K562 (cell line): ENCODE measurements around the gene TMC8. TPM values are rescaled to one million over a fixed set of nuclear protein-coding genes. Genes with fewer than 3 reads are reported as not detected.
A peak's percentile ranks its signal among the peaks of the same experiment; 100 is the strongest.

Experiments used
- ATF2 ChIP-seq: sonication (generic); formaldehyde crosslinking; IDR thresholded peaks from 2 replicates; pipeline ENCODE4 v1.8.1; 2022; ENCODE audit warnings: missing genetic modification reagents
- CEBPG ChIP-seq, 3 experiments: fragments of 200-800 bp in 1 of 3; sonication (Bioruptor generic) in 1 of 3; sonication (generic) in 1 of 3; formaldehyde crosslinking in 1 of 3; IDR thresholded peaks in 2 of 3; conservative IDR thresholded peaks in 1 of 3; 2 replicates each; pipeline versions ENCODE4 v1.6.1 to v1.8.0; 2016 to 2022; ENCODE audit warnings: missing compliant biosample characterization in 2 of 3, missing genetic modification characterization in 2 of 3, mild to moderate bottlenecking in 1 of 3, missing genetic modification reagents in 1 of 3
- DIDO1 ChIP-seq: fragments of 450-650 bp; IDR thresholded peaks from 2 replicates; pipeline ENCODE4 v1.6.1; 2016; ENCODE audit warnings: low read depth, missing biosample characterization, missing genetic modification characterization
- FOXM1 ChIP-seq, 2 experiments: fragments of 450-650 bp in 1 of 2; sonication (generic) in 1 of 2; formaldehyde crosslinking in 1 of 2; IDR thresholded peaks; 2 replicates each; pipeline versions ENCODE4 v1.6.1 to v1.9.0; 2017 to 2022; ENCODE audit warnings: low read depth in 2 of 2, mild to moderate bottlenecking in 2 of 2, missing genetic modification reagents in 1 of 2, moderate library complexity in 1 of 2
- GTF3C2 ChIP-seq: IDR thresholded peaks from 3 replicates; pipeline ENCODE4 v1.6.1; 2011; ENCODE audit warnings: borderline replicate concordance, mild to moderate bottlenecking, moderate library complexity; ENCODE audit not compliant: insufficient read length; ENCODE audit errors: extremely low read depth
- HLTF ChIP-seq: fragments of 450-650 bp; IDR thresholded peaks from 2 replicates; pipeline ENCODE4 v1.6.1; 2016
- PKNOX1 ChIP-seq: fragments of 450-650 bp; IDR thresholded peaks from 2 replicates; pipeline ENCODE4 v1.6.1; 2016
- SLC30A9 ChIP-seq: fragments of 250-450 bp; sonication (Bioruptor Pico); IDR thresholded peaks from 2 replicates; pipeline ENCODE4 v1.8.0; 2022; ENCODE audit warnings: mild to moderate bottlenecking, moderate library complexity
- SNRNP70 ChIP-seq: fragments of 200-400 bp; formaldehyde crosslinking; optimal IDR thresholded peaks from 2 replicates; pipeline ENCODE3; 2017; ENCODE audit warnings: low read depth, low read length
- ZBTB26 ChIP-seq: fragments of 450-650 bp; formaldehyde crosslinking; IDR thresholded peaks from 2 replicates; pipeline ENCODE4 v1.4.0; 2022; ENCODE audit warnings: missing genetic modification characterization
- ZMIZ1 ChIP-seq, 2 experiments: fragments of 150-350 bp in 1 of 2; IDR thresholded peaks; 2 replicates each; pipeline ENCODE4 v1.6.1; 2012 to 2016; ENCODE audit warnings: low read depth in 2 of 2, low read length in 2 of 2, mild to moderate bottlenecking in 1 of 2, moderate library complexity in 1 of 2
- ZNF764 ChIP-seq: fragments of 250-450 bp; sonication (Bioruptor Pico); IDR thresholded peaks from 2 replicates; pipeline ENCODE4 v1.4.0; 2020; ENCODE audit warnings: low read depth, mild to moderate bottlenecking, moderate library complexity
- polyA plus RNA-seq, 8 experiments: library from polyadenylated mRNA; depleted of rRNA in 4 of 8; stranded (reverse) in 5 of 8; unstranded in 3 of 8; fragments of >200 nt; fragmentation: Nextera tagmentation in 2 of 8; fragmentation: Illumina TruSeq in 1 of 8; extraction: Ambion mirVana in 2 of 8; extraction: Trizol in 1 of 8; gene quantifications; 2 replicates each; pipeline versions ENCODE4 v1.2.1 to v1.2.3, GENCODE V29; 2011 to 2014; ENCODE audit warnings: inconsistent platforms in 1 of 8, missing spikeins in 1 of 8
- total RNA-seq, 7 experiments: library from RNA; depleted of rRNA in 6 of 7; stranded (reverse); fragments of >200 nt in 6 of 7; fragmentation: Illumina TruSeq in 2 of 7; extraction: Trizol in 2 of 7; gene quantifications; 2 replicates each; pipeline versions ENCODE4 v1.2.1 to v1.2.3, GENCODE V29; 2011 to 2021; ENCODE audit warnings: low replicate concordance in 1 of 7

Gene TMC8
- total and polyA plus RNA-seq, 9 of the 15 experiments (the other 6 are each of a cell fraction or from before 2014, with no cell fraction given), result 0.13 to 10.9 (median 2.8) TPM

- no peak for TF ChIP-seq DIDO1
- no peak for TF ChIP-seq ZBTB26 (CRISPR knock-in tag)
- no peak for TF ChIP-seq FOXM1 (IDR thresholded peaks at IDR 0.05; ENCODE audit: low read depth)
- TF ChIP-seq FOXM1 (CRISPR knock-in tag; IDR thresholded peaks at IDR 0.05; ENCODE audit: low read depth), result no peak
- TF ChIP-seq SNRNP70, result no peak
- 0 out of 2 replicates have a peak, but pooled peaks have one; percentile 11 for TF ChIP-seq HLTF
- no peak for TF ChIP-seq SLC30A9 (CRISPR knock-in tag)
- TF ChIP-seq GTF3C2, result no peak
- no peak for TF ChIP-seq ZNF764 (CRISPR knock-in tag)
- no peak for TF ChIP-seq ATF2
- TF ChIP-seq CEBPG (CRISPR knock-in tag; IDR thresholded peaks at IDR 0.05), result no peak
- no peak for TF ChIP-seq CEBPG (tag; conservative IDR thresholded peaks at IDR 0.05 in 1 of 2, IDR thresholded peaks at IDR 0.05 in 1 of 2)
- no peak; the same call in 1 of the 2 replicates for TF ChIP-seq PKNOX1
- TF ChIP-seq ZMIZ1 (IDR thresholded peaks at IDR 0.05; ENCODE audit: low read depth in 2 of 2, low read length in 2 of 2), result no peak
These were observed 7.0 kb downstream of the TMC8 start (continued) for GRCh38 chr17:78137392-78138203.
